Testis (tissue), 3 donors: ENCODE data around the gene PIP4K2A. TPM values are rescaled to one million over a fixed set of nuclear protein-coding genes. Genes with fewer than 3 reads are reported as not detected.

Experiments used
- DNase-seq: peaks from one replicate; pipeline ENCODE4 v3.0.0-alpha.2; 2019
- H3K27ac ChIP-seq, 2 donors: fragments of 200-600 bp; sonication (generic); one replicate each; pipeline ENCODE4 v1.5.1; 2019
- H3K27me3 ChIP-seq: fragments of 200-600 bp; sonication (generic); one replicate; pipeline ENCODE4 v1.5.1; 2019
- H3K36me3 ChIP-seq: fragments of 200-600 bp; sonication (generic); one replicate; pipeline ENCODE4 v1.5.1; 2017; ENCODE audit warnings: low read depth; ENCODE audit errors: missing control alignments
- H3K4me1 ChIP-seq: fragments of 200-600 bp; sonication (generic); one replicate; pipeline ENCODE4 v1.5.1; 2019
- H3K4me3 ChIP-seq, 2 donors: fragments of 200-600 bp; sonication (generic); one replicate each; pipeline ENCODE4 v1.5.1; 2017 to 2019
- H3K9me3 ChIP-seq: fragments of 200-600 bp; sonication (generic); one replicate; pipeline ENCODE4 v1.5.1; 2017
- CTCF ChIP-seq, 3 experiments: fragments of 450-650 bp in 2 of 3; fragments of 200-600 bp in 1 of 3; sonication (generic) in 1 of 3; IDR thresholded peaks; one replicate each; pipeline ENCODE4 v1.5.1; 2016 to 2019; ENCODE audit warnings: antibody characterized with exemption in 3 of 3, mild to moderate bottlenecking in 2 of 3, moderate library complexity in 1 of 3
- POLR2A ChIP-seq: fragments of 450-650 bp; IDR thresholded peaks from one replicate; pipeline ENCODE4 v1.6.1; 2017; ENCODE audit warnings: antibody characterized with exemption, mild to moderate bottlenecking, moderate library complexity
- WGBS, 2 donors: methylation state at CpG; one replicate each; pipeline ENCODE4 v1.1.5; 2018; 5-methylcytosine and 5-hydroxymethylcytosine counted together
- intact Hi-C: fragments of 100-400 bp; cut with DNase I; formaldehyde crosslinking; loops from one replicate; pipeline ENCODE4 v1.15.1; 2023; ENCODE audit warnings: low total_unique reads
- polyA plus RNA-seq: library from polyadenylated mRNA; stranded (reverse); fragments of 350-450 nt; fragmentation: Illumina TruSeq; extraction: RNeasy Lipid Tissue Mini Kit (QIAGEN cat#74804); gene quantifications from one replicate; pipeline ENCODE4 v1.2.3, GENCODE V29; 2014; ENCODE audit warnings: low read depth, low replicate concordance; ENCODE audit not compliant: insufficient read depth
- total RNA-seq, 2 donors: library from RNA; depleted of rRNA; stranded (reverse); fragments of >200 nt; gene quantifications; one replicate each; pipeline ENCODE4 v1.2.3, GENCODE V29; 2016

PIP4K2A gene
- total and polyA plus RNA-seq, 3 donors from 2014 or later: 12.6 to 26.0 (median 15.8) TPM

GRCh38 chr10:22607261-22607660 is 107.1 kb downstream of the PIP4K2A start:
- Histone ChIP-seq H3K27me3 (no peaks in the 10 kb centered on the region), H3K4me3 (no peak overlapping the region), H3K4me1 (no peaks in the 10 kb centered on the region), H3K9me3 (no peaks in the 10 kb centered on the region), H3K36me3 (no peaks in the 10 kb centered on the region), H3K27ac (no peak overlapping the region)
- intact Hi-C loops: no loop called here
- DNase-seq: no peak
- TF ChIP-seq CTCF (IDR thresholded peaks at IDR 0.05): no peak
- TF ChIP-seq POLR2A: no peak
- WGBS, 2 donors: 64 to 84% methylated on average over 3 of the region's 3 CpGs

- intact Hi-C loops: no loop called here
- WGBS, 2 donors: 85 to 87% methylated on average over 6 of the region's 6 CpGs
- TF ChIP-seq CTCF (IDR thresholded peaks at IDR 0.05) (no peak), POLR2A (no peak)
- no peak overlapping the region for H3K27ac ChIP-seq
- DNase-seq: peak; percentile 33
- H3K4me1 ChIP-seq: no peaks in the 10 kb centered on the region
- H3K36me3 ChIP-seq: no peaks in the 10 kb centered on the region
- no peak overlapping the region for H3K4me3 ChIP-seq
- H3K27me3 ChIP-seq: no peaks in the 10 kb centered on the region
- no peaks in the 10 kb centered on the region for H3K9me3 ChIP-seq
These were observed 108.2 kb downstream of the PIP4K2A start for GRCh38 chr10:22606164-22606614.

- TF ChIP-seq POLR2A: no peak
- no peak for TF ChIP-seq CTCF (IDR thresholded peaks at IDR 0.05)
These were observed 109.2 kb downstream of the PIP4K2A start for GRCh38 chr10:22605168-22605567.

GRCh38 chr10:22604344-22605126 is 109.8 kb downstream of the PIP4K2A start:
- intact Hi-C loops: no loop called here
- DNase-seq: no peak
- TF ChIP-seq CTCF (IDR thresholded peaks at IDR 0.05) (no peak), POLR2A (no peak)
- Histone ChIP-seq H3K4me3 (no peak overlapping the region), H3K27ac (no peak overlapping the region), H3K27me3 (no peaks in the 10 kb centered on the region), H3K36me3 (no peaks in the 10 kb centered on the region), H3K4me1 (no peaks in the 10 kb centered on the region), H3K9me3 (no peaks in the 10 kb centered on the region)
- WGBS, 2 donors: 83 to 86% methylated on average over 15 of the region's 15 CpGs

More at GRCh38 chr10:22605168-22605567, 109.2 kb downstream of the PIP4K2A start:
- H3K9me3 ChIP-seq: no peaks in the 10 kb centered on the region
- intact Hi-C loops: no loop called here
- DNase-seq: no peak
- H3K4me3 ChIP-seq: no peak overlapping the region
- WGBS, 2 donors: 72 to 82% methylated on average over 4 of the region's 4 CpGs
- no peaks in the 10 kb centered on the region for H3K27me3 ChIP-seq
- no peak overlapping the region for H3K27ac ChIP-seq
- H3K4me1 ChIP-seq: no peaks in the 10 kb centered on the region
- H3K36me3 ChIP-seq: no peaks in the 10 kb centered on the region

- WGBS, 2 donors: 78 to 94% methylated on average over 3 of the region's 3 CpGs
- Histone ChIP-seq H3K27ac (no peak overlapping the region), H3K36me3 (no peaks in the 10 kb centered on the region), H3K27me3 (no peaks in the 10 kb centered on the region), H3K9me3 (no peaks in the 10 kb centered on the region), H3K4me3 (no peak overlapping the region), H3K4me1 (no peaks in the 10 kb centered on the region)
- intact Hi-C loops: no loop called here
- no peak for TF ChIP-seq CTCF (IDR thresholded peaks at IDR 0.05)
- TF ChIP-seq POLR2A: no peak
- DNase-seq: no peak
These were observed 110.8 kb downstream of the PIP4K2A start for GRCh38 chr10:22603581-22603980.
